Measurements from ENCODE around the gene SNX8.

Gene SNX8

DNA sequence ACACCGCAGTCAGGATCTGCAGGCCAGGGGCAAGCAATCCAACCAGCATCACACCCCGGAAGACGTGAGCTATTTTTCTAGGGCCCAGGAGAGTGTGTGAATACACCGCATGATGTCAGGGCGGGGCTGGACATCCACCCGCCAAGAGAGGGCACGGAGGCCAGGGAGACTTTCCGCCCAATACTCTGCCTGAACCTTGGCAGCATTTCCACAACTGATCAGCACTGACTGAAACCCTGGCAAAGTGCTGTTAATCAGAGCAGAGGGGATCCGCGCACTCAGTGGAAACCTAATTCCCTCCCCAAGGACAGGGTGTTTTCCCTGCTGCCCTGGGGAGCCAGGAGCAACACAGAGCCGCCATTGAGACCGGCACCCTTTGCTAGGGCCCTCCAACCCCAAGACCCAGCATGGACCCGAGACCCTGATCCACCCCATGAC lies 89.7 kb downstream of the SNX8 start:
- Histone ChIP-seq H3K4me3 (ENCODE audit: low read depth in 1 of 2, low read length in 2 of 2) (no peak overlapping the region), H3K9me3 (ENCODE audit: low read length) (no peaks in the 10 kb centered on the region), H3K4me1 (ENCODE audit: insufficient read depth, low read length) (no peaks in the 10 kb centered on the region), H3K27me3 (ENCODE audit: control insufficient read depth in 1 of 2, insufficient read depth in 2 of 2, low read length in 2 of 2) (no peaks in the 10 kb centered on the region), H3K27ac (ENCODE audit: low read depth, low read length) (no peak overlapping the region), H3K9ac (ENCODE audit: low read length) (no peak overlapping the region), H3K36me3 (ENCODE audit: insufficient read depth, low read length) (peaks cover 33% of the 10 kb centered on the region)

DNA sequence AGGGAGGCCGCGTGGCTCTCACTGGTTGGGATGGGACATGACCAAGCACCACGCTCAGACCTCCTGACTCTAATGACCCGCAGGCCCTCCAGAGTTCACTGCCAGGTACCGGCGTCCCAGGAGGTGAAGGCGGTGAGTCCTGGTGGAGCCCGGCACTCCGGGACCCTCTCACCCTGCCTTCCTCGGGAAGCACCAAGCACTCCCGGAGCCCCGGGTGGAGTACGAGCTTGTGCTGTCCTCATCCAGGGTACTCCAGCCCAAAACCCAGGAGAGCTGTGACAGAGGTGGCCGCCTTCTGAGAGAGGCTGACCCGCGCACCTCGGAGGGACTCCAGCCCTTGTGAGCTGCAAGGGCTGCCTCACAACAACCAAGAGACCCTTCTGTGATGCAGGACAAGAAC lies 90.9 kb downstream of the SNX8 start:
- Histone ChIP-seq H3K9me3 (ENCODE audit: low read length) (no peaks in the 10 kb centered on the region), H3K4me1 (ENCODE audit: insufficient read depth, low read length) (no peaks in the 10 kb centered on the region), H3K36me3 (ENCODE audit: insufficient read depth, low read length) (peaks cover 32% of the 10 kb centered on the region), H3K4me3 (ENCODE audit: low read depth in 1 of 2, low read length in 2 of 2) (no peak overlapping the region), H3K9ac (ENCODE audit: low read length) (no peak overlapping the region), H3K27ac (ENCODE audit: low read depth, low read length) (no peak overlapping the region), H3K27me3 (ENCODE audit: control insufficient read depth in 1 of 2, insufficient read depth in 2 of 2, low read length in 2 of 2) (no peaks in the 10 kb centered on the region)

DNA sequence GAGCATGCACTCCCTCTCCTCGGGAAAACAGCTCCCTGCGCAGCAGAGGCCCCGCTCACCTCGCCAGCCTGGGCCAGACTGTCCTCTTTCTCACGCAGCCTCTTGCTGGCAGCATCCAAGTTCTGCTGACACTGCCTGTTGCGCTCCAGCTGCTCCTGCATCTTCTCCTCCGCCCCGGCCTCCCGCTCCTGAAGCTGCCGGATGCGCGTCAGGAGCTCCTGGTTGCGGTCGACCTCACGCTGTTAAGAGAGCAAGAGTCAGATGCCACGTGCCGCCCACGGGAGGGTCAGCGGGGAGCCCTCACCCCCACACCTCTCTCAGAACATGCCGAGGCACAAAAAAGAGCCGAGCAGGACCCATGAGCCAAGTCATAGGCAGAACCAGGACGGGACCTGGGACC lies 91.7 kb downstream of the SNX8 start:
- H3K27me3 ChIP-seq (ENCODE audit: control insufficient read depth in 1 of 2, insufficient read depth in 2 of 2, low read length in 2 of 2), result no peaks in the 10 kb centered on the region
- no peaks in the 10 kb centered on the region for H3K4me1 ChIP-seq (ENCODE audit: insufficient read depth, low read length)
- H3K9me3 ChIP-seq (ENCODE audit: low read length), result no peaks in the 10 kb centered on the region
- H3K9ac ChIP-seq (ENCODE audit: low read length), result no peak overlapping the region
- peaks cover 40% of the 10 kb centered on the region for H3K36me3 ChIP-seq (ENCODE audit: insufficient read depth, low read length)
- no peak overlapping the region for H3K4me3 ChIP-seq (ENCODE audit: low read depth in 1 of 2, low read length in 2 of 2)
- no peak overlapping the region for H3K27ac ChIP-seq (ENCODE audit: low read depth, low read length)

DNA sequence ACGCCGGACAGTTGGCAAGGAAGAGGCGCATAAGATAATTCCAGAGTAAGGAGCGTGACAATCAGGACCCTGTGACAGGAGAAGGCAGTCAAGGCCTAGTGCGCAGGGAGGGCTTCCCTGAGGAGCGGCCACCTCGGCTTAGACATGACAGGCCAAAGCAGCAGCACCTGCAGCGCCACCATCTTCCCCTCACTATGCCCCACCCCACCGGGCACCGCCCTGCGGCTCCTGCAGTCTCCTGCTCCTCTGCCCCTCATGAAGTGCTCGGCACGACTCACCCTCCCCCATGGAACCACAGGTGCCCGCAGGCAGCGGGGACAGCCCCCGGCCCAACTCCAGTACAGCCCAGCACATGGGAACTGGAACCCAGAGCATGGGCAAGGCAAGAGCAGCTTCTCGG lies 93.3 kb downstream of the SNX8 start:
- H3K9me3 ChIP-seq (ENCODE audit: low read length), result no peaks in the 10 kb centered on the region
- H3K4me1 ChIP-seq (ENCODE audit: insufficient read depth, low read length), result no peaks in the 10 kb centered on the region
- H3K9ac ChIP-seq (ENCODE audit: low read length), result no peak overlapping the region
- H3K27ac ChIP-seq (ENCODE audit: low read depth, low read length), result no peak overlapping the region
- H3K36me3 ChIP-seq (ENCODE audit: insufficient read depth, low read length), result peaks cover 46% of the 10 kb centered on the region
- no peak overlapping the region for H3K4me3 ChIP-seq (ENCODE audit: low read depth in 1 of 2, low read length in 2 of 2)
- no peaks in the 10 kb centered on the region for H3K27me3 ChIP-seq (ENCODE audit: control insufficient read depth in 1 of 2, insufficient read depth in 2 of 2, low read length in 2 of 2)

DNA sequence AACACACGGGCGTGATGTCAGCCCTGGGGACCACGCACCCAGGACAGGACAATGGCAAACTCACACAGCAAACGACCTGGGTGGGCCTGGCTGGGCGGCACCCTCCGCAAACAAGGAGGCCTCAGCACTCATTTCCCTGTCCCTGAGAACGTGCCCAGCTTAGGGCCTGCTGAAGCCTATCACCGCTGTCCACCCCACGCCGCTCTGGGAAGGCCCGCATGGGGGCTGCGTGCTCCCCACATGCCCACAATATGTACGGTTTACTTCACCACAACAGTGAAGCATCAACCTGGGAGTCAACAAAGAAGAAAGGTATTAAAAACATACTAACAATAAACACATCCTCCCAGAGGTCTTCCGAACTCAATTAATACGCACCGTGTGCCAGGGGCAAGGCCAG lies 93.7 kb downstream of the SNX8 start:
- Histone ChIP-seq H3K9ac (ENCODE audit: low read length) (no peak overlapping the region), H3K27me3 (ENCODE audit: control insufficient read depth in 1 of 2, insufficient read depth in 2 of 2, low read length in 2 of 2) (no peaks in the 10 kb centered on the region), H3K27ac (ENCODE audit: low read depth, low read length) (no peak overlapping the region), H3K9me3 (ENCODE audit: low read length) (no peaks in the 10 kb centered on the region), H3K4me3 (ENCODE audit: low read depth in 1 of 2, low read length in 2 of 2) (no peak overlapping the region), H3K36me3 (ENCODE audit: insufficient read depth, low read length) (peaks cover 46% of the 10 kb centered on the region), H3K4me1 (ENCODE audit: insufficient read depth, low read length) (no peaks in the 10 kb centered on the region)

DNA sequence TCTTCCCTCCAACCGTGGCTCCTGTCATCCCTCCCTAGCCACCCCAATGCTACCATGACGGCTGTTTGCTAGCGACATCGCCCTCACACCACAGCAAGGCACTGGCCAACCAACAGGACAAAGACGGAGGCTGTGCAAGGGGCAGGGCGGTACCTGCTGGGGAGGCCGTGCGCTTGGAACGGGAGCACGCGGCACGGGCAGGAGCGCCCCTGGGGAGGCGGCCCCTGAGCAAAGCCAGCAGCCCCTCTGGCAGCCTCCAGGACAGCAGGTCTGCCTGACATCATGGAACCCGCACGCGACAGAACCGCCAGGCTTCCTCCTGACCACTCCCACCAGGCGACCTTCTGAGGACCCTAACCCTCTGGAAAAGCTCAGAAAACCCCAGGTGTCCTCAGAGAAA lies 94.2 kb downstream of the SNX8 start:
- Histone ChIP-seq H3K9me3 (ENCODE audit: low read length) (no peaks in the 10 kb centered on the region), H3K4me1 (ENCODE audit: insufficient read depth, low read length) (no peaks in the 10 kb centered on the region), H3K36me3 (ENCODE audit: insufficient read depth, low read length) (peaks cover 44% of the 10 kb centered on the region), H3K27me3 (ENCODE audit: control insufficient read depth in 1 of 2, insufficient read depth in 2 of 2, low read length in 2 of 2) (no peaks in the 10 kb centered on the region), H3K4me3 (ENCODE audit: low read depth in 1 of 2, low read length in 2 of 2) (no peak overlapping the region), H3K27ac (ENCODE audit: low read depth, low read length) (no peak overlapping the region), H3K9ac (ENCODE audit: low read length) (no peak overlapping the region)

DNA sequence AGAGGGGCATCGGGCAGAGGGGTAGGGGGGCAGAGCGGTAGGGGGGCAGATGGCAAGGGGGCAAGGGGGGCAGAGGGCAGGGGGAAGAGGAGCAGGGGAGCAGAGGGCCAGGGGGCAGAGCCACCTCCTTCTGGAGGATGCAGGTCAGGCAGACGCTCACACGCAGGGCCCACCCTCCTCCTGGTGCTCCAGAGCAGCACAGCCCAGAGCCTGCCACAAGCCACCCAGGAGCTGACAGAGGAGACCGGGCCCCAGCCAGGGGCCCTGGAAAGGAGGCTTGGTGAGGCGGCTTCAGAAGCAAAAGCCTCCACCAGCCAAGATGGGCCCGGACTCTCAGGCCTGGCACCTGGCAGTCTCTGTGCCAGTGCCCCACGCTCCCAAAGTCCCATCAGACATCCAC lies 94.6 kb downstream of the SNX8 start:
- Histone ChIP-seq H3K4me1 (ENCODE audit: insufficient read depth, low read length) (no peaks in the 10 kb centered on the region), H3K4me3 (ENCODE audit: low read depth in 1 of 2, low read length in 2 of 2) (no peak overlapping the region), H3K27me3 (ENCODE audit: control insufficient read depth in 1 of 2, insufficient read depth in 2 of 2, low read length in 2 of 2) (no peaks in the 10 kb centered on the region), H3K9ac (ENCODE audit: low read length) (no peak overlapping the region), H3K36me3 (ENCODE audit: insufficient read depth, low read length) (peaks cover 40% of the 10 kb centered on the region), H3K27ac (ENCODE audit: low read depth, low read length) (no peak overlapping the region), H3K9me3 (ENCODE audit: low read length) (no peaks in the 10 kb centered on the region)

DNA sequence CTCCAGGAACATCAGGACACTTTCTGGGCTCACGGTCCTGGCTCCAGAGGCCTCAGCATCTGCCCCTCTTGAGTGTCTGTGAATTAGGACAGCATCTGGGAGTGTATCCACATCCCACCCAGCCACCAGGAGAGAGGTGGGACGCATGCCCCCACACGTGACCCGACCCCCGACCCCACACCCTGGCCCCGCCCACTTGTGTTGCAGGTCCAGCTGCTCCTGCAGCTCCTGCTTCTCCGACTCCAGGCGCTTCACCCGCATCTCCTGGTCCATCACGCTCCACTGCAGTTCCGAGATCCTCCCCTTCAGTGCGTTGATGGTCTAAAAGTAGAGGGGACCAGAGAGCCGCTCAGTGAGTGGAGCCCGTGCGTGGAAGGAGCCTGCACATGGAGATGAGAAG lies 95.1 kb downstream of the SNX8 start:
- no peaks in the 10 kb centered on the region for H3K27me3 ChIP-seq (ENCODE audit: control insufficient read depth in 1 of 2, insufficient read depth in 2 of 2, low read length in 2 of 2)
- H3K27ac ChIP-seq (ENCODE audit: low read depth, low read length), result no peak overlapping the region
- H3K36me3 ChIP-seq (ENCODE audit: insufficient read depth, low read length), result peaks cover 35% of the 10 kb centered on the region
- no peaks in the 10 kb centered on the region for H3K9me3 ChIP-seq (ENCODE audit: low read length)
- H3K9ac ChIP-seq (ENCODE audit: low read length), result no peak overlapping the region
- no peaks in the 10 kb centered on the region for H3K4me1 ChIP-seq (ENCODE audit: insufficient read depth, low read length)
- H3K4me3 ChIP-seq (ENCODE audit: low read depth in 1 of 2, low read length in 2 of 2), result no peak overlapping the region

DNA sequence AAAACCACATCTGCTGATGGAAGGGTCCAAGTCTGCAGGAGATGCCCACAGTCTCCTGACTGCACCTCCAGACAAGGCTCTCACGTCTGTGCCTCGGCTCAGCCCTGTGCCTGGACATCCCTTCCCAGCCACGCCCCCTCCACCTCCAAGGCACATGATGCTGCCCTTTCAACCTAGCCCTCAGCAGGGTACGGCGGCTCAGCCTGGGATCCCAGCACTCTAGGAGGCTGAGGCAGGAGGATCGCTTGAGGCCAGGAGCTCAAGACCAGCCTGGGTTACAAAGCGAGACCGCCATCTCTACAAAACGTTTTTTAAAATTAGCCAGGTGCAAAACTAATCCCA lies 95.8 kb downstream of the SNX8 start:
- H3K27ac ChIP-seq (ENCODE audit: low read depth, low read length), result no peak overlapping the region
- no peaks in the 10 kb centered on the region for H3K27me3 ChIP-seq (ENCODE audit: control insufficient read depth in 1 of 2, insufficient read depth in 2 of 2, low read length in 2 of 2)
- no peak overlapping the region for H3K4me3 ChIP-seq (ENCODE audit: low read depth in 1 of 2, low read length in 2 of 2)
- no peaks in the 10 kb centered on the region for H3K9me3 ChIP-seq (ENCODE audit: low read length)
- H3K9ac ChIP-seq (ENCODE audit: low read length), result no peak overlapping the region
- no peaks in the 10 kb centered on the region for H3K4me1 ChIP-seq (ENCODE audit: insufficient read depth, low read length)
- H3K36me3 ChIP-seq (ENCODE audit: insufficient read depth, low read length), result peaks cover 36% of the 10 kb centered on the region

DNA sequence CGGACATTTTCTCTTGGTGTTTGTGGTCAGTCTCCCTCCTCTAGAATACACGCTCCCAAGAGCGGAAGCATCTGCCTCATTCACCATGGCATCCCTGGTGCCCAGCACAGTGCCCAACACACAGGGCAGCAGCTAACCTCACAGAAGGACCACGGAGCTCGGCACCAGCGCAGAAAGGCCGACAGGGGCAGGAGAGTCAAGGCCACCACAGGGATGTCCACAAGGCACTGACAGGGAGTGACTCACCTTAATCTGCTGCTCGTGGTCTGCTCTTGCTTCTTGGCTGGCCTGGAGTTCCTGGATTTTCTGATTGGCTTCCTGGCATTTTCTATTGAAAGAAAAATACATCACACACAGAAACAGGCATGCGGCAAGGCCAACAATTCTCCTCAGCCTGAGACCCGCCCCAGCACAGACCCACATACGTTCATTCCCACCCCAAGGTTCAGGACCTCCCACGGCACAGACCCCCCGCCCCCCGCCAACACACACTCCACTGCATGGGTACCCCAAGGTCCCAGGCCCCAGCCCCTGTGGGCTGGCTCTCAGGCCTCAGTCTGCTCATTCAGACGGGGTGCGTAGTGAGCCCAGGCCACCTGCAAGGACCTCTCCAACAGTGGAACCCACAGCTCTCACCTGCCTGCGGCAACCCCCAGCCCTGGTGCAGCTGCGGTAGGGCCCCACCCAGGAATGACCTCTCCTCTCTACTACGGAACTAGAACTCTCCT lies 96.4 kb downstream of the SNX8 start:
- Histone ChIP-seq H3K9me3 (ENCODE audit: low read length) (no peaks in the 10 kb centered on the region), H3K4me1 (ENCODE audit: insufficient read depth, low read length) (no peaks in the 10 kb centered on the region), H3K27me3 (ENCODE audit: control insufficient read depth in 1 of 2, insufficient read depth in 2 of 2, low read length in 2 of 2) (no peaks in the 10 kb centered on the region), H3K27ac (ENCODE audit: low read depth, low read length) (no peak overlapping the region), H3K9ac (ENCODE audit: low read length) (no peak overlapping the region), H3K36me3 (ENCODE audit: insufficient read depth, low read length) (peaks cover 41% of the 10 kb centered on the region), H3K4me3 (ENCODE audit: low read depth in 1 of 2, low read length in 2 of 2) (no peak overlapping the region)

DNA sequence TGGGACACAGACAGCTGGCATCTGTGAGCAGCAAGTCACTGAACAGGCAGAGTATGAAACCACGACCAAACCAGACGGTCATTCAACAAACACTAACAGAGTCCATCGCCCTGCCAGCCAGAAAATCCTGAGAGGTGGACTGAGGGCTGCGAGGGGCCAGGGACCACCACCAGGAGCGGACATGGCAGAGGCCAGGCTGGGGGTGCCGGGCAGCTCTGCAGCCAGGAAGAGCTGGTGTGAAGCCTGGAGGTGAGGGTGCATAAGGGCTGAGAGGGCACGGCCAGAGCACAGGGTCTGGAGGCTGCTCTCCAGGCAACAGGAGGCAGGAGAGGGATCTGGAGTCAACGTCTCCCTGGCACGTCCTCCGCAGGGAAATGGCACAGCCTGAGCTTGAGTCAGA lies 97.0 kb downstream of the SNX8 start:
- Histone ChIP-seq H3K4me3 (ENCODE audit: low read depth in 1 of 2, low read length in 2 of 2) (no peak overlapping the region), H3K36me3 (ENCODE audit: insufficient read depth, low read length) (peaks cover 41% of the 10 kb centered on the region), H3K27me3 (ENCODE audit: control insufficient read depth in 1 of 2, insufficient read depth in 2 of 2, low read length in 2 of 2) (no peaks in the 10 kb centered on the region), H3K4me1 (ENCODE audit: insufficient read depth, low read length) (no peaks in the 10 kb centered on the region), H3K9ac (ENCODE audit: low read length) (no peak overlapping the region), H3K27ac (ENCODE audit: low read depth, low read length) (no peak overlapping the region), H3K9me3 (ENCODE audit: low read length) (no peaks in the 10 kb centered on the region)

DNA sequence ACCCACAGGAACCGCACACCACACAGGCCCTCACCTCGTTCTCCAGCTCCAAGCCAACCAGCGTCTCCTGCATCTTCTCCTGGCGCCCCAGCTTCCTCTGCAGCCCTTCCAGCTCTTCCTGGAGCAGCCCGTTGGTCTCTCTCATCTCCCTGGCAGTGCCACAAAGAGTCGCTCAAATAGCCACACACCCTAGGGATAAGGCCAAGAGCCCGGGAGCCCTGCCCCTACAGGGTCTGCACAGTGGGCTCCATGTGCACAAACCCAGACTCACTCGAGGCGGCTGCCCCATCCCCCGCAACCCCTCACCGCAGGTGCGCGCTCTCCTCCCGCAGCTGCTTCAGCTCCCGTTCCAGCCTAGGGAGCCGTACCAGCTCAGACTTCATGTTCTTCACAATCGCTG lies 98.4 kb downstream of the SNX8 start:
- no peaks in the 10 kb centered on the region for H3K27me3 ChIP-seq (ENCODE audit: control insufficient read depth in 1 of 2, insufficient read depth in 2 of 2, low read length in 2 of 2)
- H3K4me3 ChIP-seq (ENCODE audit: low read depth in 1 of 2, low read length in 2 of 2), result no peak overlapping the region
- H3K27ac ChIP-seq (ENCODE audit: low read depth, low read length), result no peak overlapping the region
- H3K36me3 ChIP-seq (ENCODE audit: insufficient read depth, low read length), result peaks cover 41% of the 10 kb centered on the region
- H3K9ac ChIP-seq (ENCODE audit: low read length), result no peak overlapping the region
- no peaks in the 10 kb centered on the region for H3K9me3 ChIP-seq (ENCODE audit: low read length)
- H3K4me1 ChIP-seq (ENCODE audit: insufficient read depth, low read length), result no peaks in the 10 kb centered on the region
